ENCODE measurements around the gene MAP1A.

Gene MAP1A

GRCh38 chr15:43493703-43494472 lies 23.5 kb upstream of the MAP1A start:
- peak overlapping the region; percentile 72 for H3K4me3 ChIP-seq (ENCODE audit: low read length)
- peak overlapping the region; percentile 56 for H2AFZ ChIP-seq (ENCODE audit: low read depth, low read length)
- no peaks in the 10 kb centered on the region for H3K9me3 ChIP-seq (ENCODE audit: low read length)

GRCh38 chr15:43498990-43499389 lies 18.4 kb upstream of the MAP1A start:
- H2AFZ ChIP-seq (ENCODE audit: low read depth, low read length): no peak overlapping the region
- no peaks in the 10 kb centered on the region for H3K36me3 ChIP-seq (ENCODE audit: insufficient read depth, low read length)
- no peaks in the 10 kb centered on the region for H3K9me3 ChIP-seq (ENCODE audit: low read length)
- no peak overlapping the region for H3K4me3 ChIP-seq (ENCODE audit: low read length)
- H3K4me1 ChIP-seq (ENCODE audit: insufficient read depth, low read length): peaks cover 5% of the 10 kb centered on the region
- no peaks in the 10 kb centered on the region for H3K27me3 ChIP-seq (ENCODE audit: insufficient read depth, low read length)

More at GRCh38 chr15:43493703-43494472, 23.5 kb upstream of the MAP1A start:
- Histone ChIP-seq H3K36me3 (ENCODE audit: insufficient read depth, low read length) (peaks cover 21% of the 10 kb centered on the region), H3K27me3 (ENCODE audit: insufficient read depth, low read length) (no peaks in the 10 kb centered on the region), H3K4me1 (ENCODE audit: insufficient read depth, low read length) (peaks cover 21% of the 10 kb centered on the region)

- no peaks in the 10 kb centered on the region for H3K9me3 ChIP-seq (ENCODE audit: low read length)
- no peak overlapping the region for H3K4me3 ChIP-seq (ENCODE audit: low read length)
- no peak overlapping the region for H2AFZ ChIP-seq (ENCODE audit: low read depth, low read length)
- H3K4me1 ChIP-seq (ENCODE audit: insufficient read depth, low read length): no peaks in the 10 kb centered on the region
- H3K27me3 ChIP-seq (ENCODE audit: insufficient read depth, low read length): no peaks in the 10 kb centered on the region
- no peaks in the 10 kb centered on the region for H3K36me3 ChIP-seq (ENCODE audit: insufficient read depth, low read length)
Measured at GRCh38 chr15:43499635-43500034, 17.8 kb upstream of the MAP1A start.

- no peak overlapping the region for H3K4me3 ChIP-seq (ENCODE audit: low read length)
- H3K9me3 ChIP-seq (ENCODE audit: low read length): no peaks in the 10 kb centered on the region
- peaks cover 27% of the 10 kb centered on the region for H3K4me1 ChIP-seq (ENCODE audit: insufficient read depth, low read length)
- H3K27me3 ChIP-seq (ENCODE audit: insufficient read depth, low read length): no peaks in the 10 kb centered on the region
- H3K36me3 ChIP-seq (ENCODE audit: insufficient read depth, low read length): no peaks in the 10 kb centered on the region
- H2AFZ ChIP-seq (ENCODE audit: low read depth, low read length): no peak overlapping the region
Measured at GRCh38 chr15:43505738-43506137, 11.7 kb upstream of the MAP1A start.

- Histone ChIP-seq H3K4me1 (ENCODE audit: insufficient read depth, low read length) (peaks cover 38% of the 10 kb centered on the region), H3K27me3 (ENCODE audit: insufficient read depth, low read length) (no peaks in the 10 kb centered on the region), H2AFZ (ENCODE audit: low read depth, low read length) (no peak overlapping the region), H3K4me3 (ENCODE audit: low read length) (peak overlapping the region; percentile 67), H3K36me3 (ENCODE audit: insufficient read depth, low read length) (no peaks in the 10 kb centered on the region), H3K9me3 (ENCODE audit: low read length) (no peaks in the 10 kb centered on the region)
Measured at GRCh38 chr15:43508421-43508820, 9.0 kb upstream of the MAP1A start.

- Histone ChIP-seq H2AFZ (ENCODE audit: low read depth, low read length) (no peak overlapping the region), H3K4me3 (ENCODE audit: low read length) (peak overlapping the region; percentile 67), H3K4me1 (ENCODE audit: insufficient read depth, low read length) (peaks cover 45% of the 10 kb centered on the region), H3K27me3 (ENCODE audit: insufficient read depth, low read length) (no peaks in the 10 kb centered on the region), H3K36me3 (ENCODE audit: insufficient read depth, low read length) (no peaks in the 10 kb centered on the region), H3K9me3 (ENCODE audit: low read length) (no peaks in the 10 kb centered on the region)
Measured at GRCh38 chr15:43508991-43509659, 8.3 kb upstream of the MAP1A start.

- peaks cover 50% of the 10 kb centered on the region for H3K4me1 ChIP-seq (ENCODE audit: insufficient read depth, low read length)
- no peaks in the 10 kb centered on the region for H3K27me3 ChIP-seq (ENCODE audit: insufficient read depth, low read length)
- H2AFZ ChIP-seq (ENCODE audit: low read depth, low read length): no peak overlapping the region
- no peaks in the 10 kb centered on the region for H3K36me3 ChIP-seq (ENCODE audit: insufficient read depth, low read length)
- peak overlapping the region; percentile 67 for H3K4me3 ChIP-seq (ENCODE audit: low read length)
- H3K9me3 ChIP-seq (ENCODE audit: low read length): no peaks in the 10 kb centered on the region
Measured at GRCh38 chr15:43509660-43510199, 7.7 kb upstream of the MAP1A start.

GRCh38 chr15:43510200-43511011 lies 7.0 kb upstream of the MAP1A start:
- Histone ChIP-seq H3K4me1 (ENCODE audit: insufficient read depth, low read length) (peaks cover 53% of the 10 kb centered on the region), H3K4me3 (ENCODE audit: low read length) (peak overlapping the region; percentile 67), H2AFZ (ENCODE audit: low read depth, low read length) (peak overlapping the region; percentile 46), H3K9me3 (ENCODE audit: low read length) (no peaks in the 10 kb centered on the region), H3K36me3 (ENCODE audit: insufficient read depth, low read length) (no peaks in the 10 kb centered on the region), H3K27me3 (ENCODE audit: insufficient read depth, low read length) (no peaks in the 10 kb centered on the region)

- no peaks in the 10 kb centered on the region for H3K9me3 ChIP-seq (ENCODE audit: low read length)
- peak overlapping the region; percentile 53 for H3K4me3 ChIP-seq (ENCODE audit: low read length)
- H2AFZ ChIP-seq (ENCODE audit: low read depth, low read length): peak overlapping the region; percentile 0
- H3K36me3 ChIP-seq (ENCODE audit: insufficient read depth, low read length): no peaks in the 10 kb centered on the region
- H3K27me3 ChIP-seq (ENCODE audit: insufficient read depth, low read length): no peaks in the 10 kb centered on the region
- H3K4me1 ChIP-seq (ENCODE audit: insufficient read depth, low read length): peaks cover 53% of the 10 kb centered on the region
Measured at GRCh38 chr15:43511012-43511885, 6.2 kb upstream of the MAP1A start.

GRCh38 chr15:43513550-43513949 lies 3.9 kb upstream of the MAP1A start:
- Histone ChIP-seq H3K4me3 (ENCODE audit: low read length) (no peak overlapping the region), H3K27me3 (ENCODE audit: insufficient read depth, low read length) (no peaks in the 10 kb centered on the region), H3K36me3 (ENCODE audit: insufficient read depth, low read length) (no peaks in the 10 kb centered on the region), H3K4me1 (ENCODE audit: insufficient read depth, low read length) (peaks cover 68% of the 10 kb centered on the region), H3K9me3 (ENCODE audit: low read length) (no peaks in the 10 kb centered on the region), H2AFZ (ENCODE audit: low read depth, low read length) (no peak overlapping the region)

- H3K4me3 ChIP-seq (ENCODE audit: low read length): no peak overlapping the region
- no peaks in the 10 kb centered on the region for H3K9me3 ChIP-seq (ENCODE audit: low read length)
- peaks cover 69% of the 10 kb centered on the region for H3K4me1 ChIP-seq (ENCODE audit: insufficient read depth, low read length)
- H2AFZ ChIP-seq (ENCODE audit: low read depth, low read length): no peak overlapping the region
- H3K36me3 ChIP-seq (ENCODE audit: insufficient read depth, low read length): no peaks in the 10 kb centered on the region
- H3K27me3 ChIP-seq (ENCODE audit: insufficient read depth, low read length): no peaks in the 10 kb centered on the region
Measured at GRCh38 chr15:43514241-43515057, 3.0 kb upstream of the MAP1A start.

Data from neuron (in vitro differentiated cells).